Uterus (tissue), 2 donors: ENCODE data around the gene C1orf21.

Experiments used
- CTCF ChIP-seq, 4 experiments: fragments of 200-600 bp in 2 of 4; fragments of 450-650 bp in 2 of 4; sonication (generic) in 2 of 4; IDR thresholded peaks; one replicate each; pipeline ENCODE4 v1.5.1; 2016 to 2019; ENCODE audit warnings: antibody characterized with exemption in 4 of 4, mild to moderate bottlenecking in 2 of 4, moderate library complexity in 1 of 4
- POLR2A ChIP-seq, 2 donors: fragments of 450-650 bp; IDR thresholded peaks; one replicate each; pipeline ENCODE4 v1.6.1; 2016; ENCODE audit warnings: antibody characterized with exemption in 2 of 2, mild to moderate bottlenecking in 1 of 2, moderate library complexity in 1 of 2

DNA sequence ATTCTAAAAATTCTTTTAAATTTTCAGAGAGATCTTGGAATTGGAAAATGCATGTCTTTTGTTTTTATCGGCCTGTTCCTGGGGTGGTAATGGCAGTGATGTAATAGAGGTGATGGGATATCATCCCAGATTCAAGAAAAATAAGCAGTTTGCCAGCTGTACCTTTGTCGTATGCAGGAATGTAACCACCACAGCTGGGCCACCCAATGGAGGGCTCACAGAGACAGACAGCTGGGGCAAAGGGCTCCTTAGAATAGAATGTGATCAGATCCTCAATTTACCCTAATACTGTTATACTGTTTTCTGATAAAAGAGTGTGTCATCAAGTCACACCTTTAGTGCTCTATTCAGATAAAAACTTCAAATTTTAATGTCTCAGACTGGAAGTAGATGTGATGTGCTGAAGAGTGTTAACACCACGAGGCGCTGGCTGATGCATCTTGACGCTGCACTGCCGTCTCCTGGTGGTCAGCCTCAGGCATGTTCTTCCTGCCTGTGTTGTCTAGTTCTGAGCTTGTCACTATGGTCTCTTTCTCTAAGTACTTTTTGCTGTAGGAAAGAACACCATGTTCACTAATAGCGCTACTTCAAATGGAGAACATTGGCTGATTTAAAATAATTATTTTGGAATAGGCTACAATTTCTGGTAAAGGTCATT is 78.8 kb downstream of the C1orf21 start:
- TF ChIP-seq CTCF (IDR thresholded peaks at IDR 0.05) = no peak
- TF ChIP-seq POLR2A (IDR thresholded peaks at IDR 0.05) = no peak
